ENCODE data around the gene FGFR3. TPM values are rescaled to one million over a fixed set of nuclear protein-coding genes. Genes with fewer than 3 reads are reported as not detected.

FGFR3 gene
- total RNA-seq, 2 experiments from 2014 or later, result not detected

GRCh38 chr4:1785592-1785991, 7.5 kb upstream of the FGFR3 start:
- H3K79me2 ChIP-seq (ENCODE audit: insufficient read depth, low read depth, low read length), result no peaks in the 10 kb centered on the region
- DNase-seq (ENCODE audit: low spot score), result no peak
- no peaks in the 10 kb centered on the region for H3K36me3 ChIP-seq (ENCODE audit: insufficient read depth, low read length)
- no peak overlapping the region for H3K4me3 ChIP-seq (ENCODE audit: low read depth, low read length, poor library complexity, severe bottlenecking)
- intact Hi-C loops (cut with micrococcal nuclease; ENCODE audit: unreplicated experiment), result no loop called here
- H2AFZ ChIP-seq (ENCODE audit: low read length), result no peak overlapping the region
- H4K20me1 ChIP-seq (ENCODE audit: insufficient read depth, low read length), result no peaks in the 10 kb centered on the region
- no TSS peak for BruUV-seq (replicated peaks)
- no peak for TF ChIP-seq EZH2phosphoT487 (IDR thresholded peaks at IDR 0.05; ENCODE audit: borderline replicate concordance, low read depth, low read length)
- TF ChIP-seq, protein P1, sequence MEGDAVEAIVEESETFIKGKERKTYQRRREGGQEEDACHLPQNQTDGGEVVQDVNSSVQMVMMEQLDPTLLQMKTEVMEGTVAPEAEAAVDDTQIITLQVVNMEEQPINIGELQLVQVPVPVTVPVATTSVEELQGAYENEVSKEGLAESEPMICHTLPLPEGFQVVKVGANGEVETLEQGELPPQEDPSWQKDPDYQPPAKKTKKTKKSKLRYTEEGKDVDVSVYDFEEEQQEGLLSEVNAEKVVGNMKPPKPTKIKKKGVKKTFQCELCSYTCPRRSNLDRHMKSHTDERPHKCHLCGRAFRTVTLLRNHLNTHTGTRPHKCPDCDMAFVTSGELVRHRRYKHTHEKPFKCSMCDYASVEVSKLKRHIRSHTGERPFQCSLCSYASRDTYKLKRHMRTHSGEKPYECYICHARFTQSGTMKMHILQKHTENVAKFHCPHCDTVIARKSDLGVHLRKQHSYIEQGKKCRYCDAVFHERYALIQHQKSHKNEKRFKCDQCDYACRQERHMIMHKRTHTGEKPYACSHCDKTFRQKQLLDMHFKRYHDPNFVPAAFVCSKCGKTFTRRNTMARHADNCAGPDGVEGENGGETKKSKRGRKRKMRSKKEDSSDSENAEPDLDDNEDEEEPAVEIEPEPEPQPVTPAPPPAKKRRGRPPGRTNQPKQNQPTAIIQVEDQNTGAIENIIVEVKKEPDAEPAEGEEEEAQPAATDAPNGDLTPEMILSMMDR (conservative IDR thresholded peaks at IDR 0.05; ENCODE audit: low read length), result no peak
- H3K4me1 ChIP-seq (ENCODE audit: insufficient read depth, low read length, poor library complexity, severe bottlenecking), result no peaks in the 10 kb centered on the region
- CTCF ChIA-PET (ENCODE audit: unreplicated experiment), result no interaction called here
- POLR2A ChIA-PET, result no interaction called here
- no peaks in the 10 kb centered on the region for H3K9me2 ChIP-seq (ENCODE audit: insufficient read depth, low read length)
- H3K4me2 ChIP-seq (ENCODE audit: low read length), result no peak overlapping the region
- no peak overlapping the region for H3K27ac ChIP-seq (ENCODE audit: low read depth, low read length, poor library complexity, severe bottlenecking)
- H3K9me3 ChIP-seq (ENCODE audit: low read length), result no peaks in the 10 kb centered on the region

- Histone ChIP-seq H2AFZ (ENCODE audit: low read length) (no peak overlapping the region), H4K20me1 (ENCODE audit: insufficient read depth, low read length) (no peaks in the 10 kb centered on the region), H3K9me2 (ENCODE audit: insufficient read depth, low read length) (no peaks in the 10 kb centered on the region), H3K36me3 (ENCODE audit: insufficient read depth, low read length) (no peaks in the 10 kb centered on the region), H3K27ac (ENCODE audit: low read depth, low read length, poor library complexity, severe bottlenecking) (no peak overlapping the region), H3K4me2 (ENCODE audit: low read length) (no peak overlapping the region), H3K4me1 (ENCODE audit: insufficient read depth, low read length, poor library complexity, severe bottlenecking) (no peaks in the 10 kb centered on the region), H3K9me3 (ENCODE audit: low read length) (no peaks in the 10 kb centered on the region), H3K79me2 (ENCODE audit: insufficient read depth, low read depth, low read length) (no peaks in the 10 kb centered on the region), H3K4me3 (ENCODE audit: low read depth, low read length, poor library complexity, severe bottlenecking) (no peak overlapping the region)
- ChIA-PET CTCF (ENCODE audit: unreplicated experiment) (no interaction called here), POLR2A (no interaction called here)
- intact Hi-C loops (cut with micrococcal nuclease; ENCODE audit: unreplicated experiment), result no loop called here
- no peak for TF ChIP-seq EZH2phosphoT487 (IDR thresholded peaks at IDR 0.05; ENCODE audit: borderline replicate concordance, low read depth, low read length)
- TF ChIP-seq, protein P1 (conservative IDR thresholded peaks at IDR 0.05; ENCODE audit: low read length), result no peak
- DNase-seq (ENCODE audit: low spot score), result no peak
- no TSS peak for BruUV-seq (replicated peaks)
These were observed 6.3 kb upstream of the FGFR3 start for GRCh38 chr4:1786544-1787362.

DNA sequence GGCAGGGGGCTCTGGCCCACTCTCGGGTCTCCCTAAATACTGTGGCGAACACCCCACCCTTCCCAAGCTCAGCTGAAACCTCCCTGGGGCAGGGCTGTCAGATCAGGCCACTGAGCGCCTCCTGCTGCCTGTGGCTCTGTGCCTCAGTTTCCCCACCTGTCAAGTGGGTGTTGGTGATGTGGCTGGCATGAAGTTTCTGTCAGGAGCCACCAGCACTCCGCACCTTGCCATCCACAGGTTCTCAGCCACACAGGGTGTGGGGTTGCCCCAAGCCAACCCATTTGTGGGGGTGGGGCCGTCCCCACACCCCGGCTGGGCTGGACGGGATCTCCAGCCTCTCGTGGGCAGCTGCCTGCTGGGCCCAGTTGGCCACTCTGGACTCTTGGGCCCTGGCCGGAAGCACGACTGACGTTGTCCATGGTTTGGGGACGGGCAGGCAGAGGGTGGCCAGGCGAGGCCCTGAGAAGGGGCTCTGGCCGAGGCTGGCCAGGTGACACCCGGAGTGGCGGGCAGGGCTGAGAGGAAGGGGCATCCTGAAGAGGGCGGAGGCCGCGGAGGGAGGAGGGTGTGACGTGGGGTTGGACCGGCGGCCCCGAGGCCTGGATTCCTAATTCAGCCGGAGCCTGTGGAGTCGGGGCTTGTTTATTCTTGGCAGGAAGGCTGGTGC, 5.5 kb upstream of the FGFR3 start:
- no peaks in the 10 kb centered on the region for H4K20me1 ChIP-seq (ENCODE audit: insufficient read depth, low read length)
- POLR2A ChIA-PET, result interaction anchor here (0.7 kb wide), 1 partner anchor 1097 kb away, joined by 4 read pairs; no protein-coding TSS in a partner anchor
- H3K4me2 ChIP-seq (ENCODE audit: low read length), result no peak overlapping the region
- CTCF ChIA-PET (ENCODE audit: unreplicated experiment), result no interaction called here
- H3K27ac ChIP-seq (ENCODE audit: low read depth, low read length, poor library complexity, severe bottlenecking), result no peak overlapping the region
- no peaks in the 10 kb centered on the region for H3K9me3 ChIP-seq (ENCODE audit: low read length)
- TF ChIP-seq, protein P1 (conservative IDR thresholded peaks at IDR 0.05; ENCODE audit: low read length), result no peak
- no peak for TF ChIP-seq EZH2phosphoT487 (IDR thresholded peaks at IDR 0.05; ENCODE audit: borderline replicate concordance, low read depth, low read length)
- H2AFZ ChIP-seq (ENCODE audit: low read length), result no peak overlapping the region
- no peaks in the 10 kb centered on the region for H3K79me2 ChIP-seq (ENCODE audit: insufficient read depth, low read depth, low read length)
- H3K36me3 ChIP-seq (ENCODE audit: insufficient read depth, low read length), result no peaks in the 10 kb centered on the region
- H3K9me2 ChIP-seq (ENCODE audit: insufficient read depth, low read length), result no peaks in the 10 kb centered on the region
- intact Hi-C loops (cut with micrococcal nuclease; ENCODE audit: unreplicated experiment), result no loop called here
- H3K4me1 ChIP-seq (ENCODE audit: insufficient read depth, low read length, poor library complexity, severe bottlenecking), result no peaks in the 10 kb centered on the region
- no peak overlapping the region for H3K4me3 ChIP-seq (ENCODE audit: low read depth, low read length, poor library complexity, severe bottlenecking)
- no peak for DNase-seq (ENCODE audit: low spot score)
- no TSS peak for BruUV-seq (replicated peaks)

All from OCI-LY7 (cell line).